CD4-positive, alpha-beta T cell treated with Interleukin-12 subunit alpha and Interleukin-12 subunit beta, for 1 hour (primary cell): Measurements from ENCODE around the gene SIGLEC9.
A peak's percentile ranks its signal among the peaks of the same experiment; 100 is the strongest.

Experiments used
- DNase-seq: peaks from one replicate; pipeline ENCODE4 v3.0.0-alpha.2; 2020

The SIGLEC9 gene

GRCh38 chr19:51097796-51098195 is 26.9 kb upstream of the SIGLEC9 start:
- no peak for DNase-seq

- DNase-seq = peak; percentile 51
Measured at GRCh38 chr19:51098365-51099046, 26.2 kb upstream of the SIGLEC9 start.

GRCh38 chr19:51099047-51099382 is 25.7 kb upstream of the SIGLEC9 start:
- no peak for DNase-seq

GRCh38 chr19:51100601-51101000 is 24.1 kb upstream of the SIGLEC9 start:
- DNase-seq = no peak

GRCh38 chr19:51101171-51101865 is 23.4 kb upstream of the SIGLEC9 start:
- no peak for DNase-seq

GRCh38 chr19:51102991-51103390 is 21.7 kb upstream of the SIGLEC9 start:
- no peak for DNase-seq

GRCh38 chr19:51103926-51104341 is 20.8 kb upstream of the SIGLEC9 start:
- DNase-seq = no peak

GRCh38 chr19:51107406-51108065 is 17.2 kb upstream of the SIGLEC9 start:
- DNase-seq = peak; percentile 9

- DNase-seq = peak; percentile 99
Measured at GRCh38 chr19:51108066-51108804, 16.5 kb upstream of the SIGLEC9 start, which contains the start of gene CTU1. CTU1 (minus strand) TSS chr19:51108409; CDS start chr19:51104569, 3,840 bp downstream.

GRCh38 chr19:51108805-51109146 is 15.9 kb upstream of the SIGLEC9 start:
- no peak for DNase-seq

GRCh38 chr19:51110666-51110971 is 14.1 kb upstream of the SIGLEC9 start:
- no peak for DNase-seq

GRCh38 chr19:51111606-51112005 is 13.1 kb upstream of the SIGLEC9 start:
- DNase-seq = no peak

- no peak for DNase-seq
Measured at GRCh38 chr19:51114087-51114729, 10.5 kb upstream of the SIGLEC9 start.

- peak; percentile 38 for DNase-seq
Measured at GRCh38 chr19:51116736-51117286, 7.9 kb upstream of the SIGLEC9 start.

- DNase-seq = no peak
Measured at GRCh38 chr19:51119101-51119500, 5.6 kb upstream of the SIGLEC9 start.

- DNase-seq = no peak
Measured at GRCh38 chr19:51119611-51120010, 5.1 kb upstream of the SIGLEC9 start.

- no peak for DNase-seq
Measured at GRCh38 chr19:51120160-51120559, 4.5 kb upstream of the SIGLEC9 start.

- no peak for DNase-seq
Measured at GRCh38 chr19:51121257-51121656, 3.4 kb upstream of the SIGLEC9 start.

- DNase-seq = no peak
Measured at GRCh38 chr19:51122112-51122981, 2.4 kb upstream of the SIGLEC9 start.

GRCh38 chr19:51123381-51123800 is 1.3 kb upstream of the SIGLEC9 start:
- DNase-seq = peak; percentile 63

GRCh38 chr19:51123802-51124201 is 904 bp upstream of the SIGLEC9 start:
- no peak for DNase-seq

- no peak for DNase-seq
Measured at GRCh38 chr19:51124216-51124615, 490 bp upstream of the SIGLEC9 start.
